ENCODE measurements around the gene PRG3. TPM values are rescaled to one million over a fixed set of nuclear protein-coding genes. Genes with fewer than 3 reads are reported as not detected.
A peak's percentile ranks its signal among the peaks of the same experiment; 100 is the strongest.

PRG3 gene, protein sequence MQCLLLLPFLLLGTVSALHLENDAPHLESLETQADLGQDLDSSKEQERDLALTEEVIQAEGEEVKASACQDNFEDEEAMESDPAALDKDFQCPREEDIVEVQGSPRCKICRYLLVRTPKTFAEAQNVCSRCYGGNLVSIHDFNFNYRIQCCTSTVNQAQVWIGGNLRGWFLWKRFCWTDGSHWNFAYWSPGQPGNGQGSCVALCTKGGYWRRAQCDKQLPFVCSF
- total RNA-seq (ENCODE audit: insufficient read depth, low replicate concordance), result 5.5 TPM

DNA sequence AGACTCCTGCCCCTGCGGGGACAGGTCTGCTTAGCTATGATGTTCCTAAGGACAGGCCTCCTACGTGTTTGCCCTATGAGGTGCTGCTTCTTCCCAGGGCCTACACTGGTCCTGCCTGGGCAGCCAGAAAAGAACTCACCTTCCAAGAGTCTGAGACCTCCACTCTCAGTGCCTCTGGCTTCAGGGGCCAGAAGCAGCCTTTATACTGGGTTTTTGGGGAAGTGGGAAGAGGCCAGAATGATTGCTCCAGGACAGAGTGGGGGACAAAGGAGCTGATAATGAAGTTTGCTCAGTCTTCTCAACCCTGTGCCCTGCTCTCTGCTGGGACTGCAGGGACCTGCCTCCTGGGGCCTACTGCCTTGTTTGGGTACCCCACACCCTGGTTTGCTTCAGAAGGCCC is at the start of gene PRG3:
TSS of gene PRG3 (minus strand) at position 176 of the 400 bp plus-strand sequence. CDS start 442 bp downstream, outside the sequence.
- DNase-seq (ENCODE audit: low spot score), result no peak

DNA sequence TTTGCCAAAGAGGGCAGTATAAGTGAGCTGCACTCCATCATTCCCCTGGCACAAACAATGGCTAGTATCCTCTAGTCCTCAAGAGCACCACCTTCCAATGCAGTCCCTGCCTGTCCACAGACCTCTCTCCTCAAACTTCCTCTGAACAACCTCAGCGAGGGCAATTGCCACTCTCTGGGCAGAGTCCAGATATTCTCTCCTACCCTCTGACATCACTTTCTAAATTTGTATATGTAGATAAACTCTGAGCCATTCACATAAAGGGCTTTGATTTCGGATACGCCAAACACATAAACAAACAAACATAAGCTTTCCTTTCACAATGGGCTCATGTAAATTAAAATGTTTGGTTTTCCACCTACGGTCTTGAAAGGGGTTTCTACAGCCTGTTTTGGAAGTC is 49.0 kb upstream of the PRG3 start:
- no peak for DNase-seq (ENCODE audit: low spot score)

DNA sequence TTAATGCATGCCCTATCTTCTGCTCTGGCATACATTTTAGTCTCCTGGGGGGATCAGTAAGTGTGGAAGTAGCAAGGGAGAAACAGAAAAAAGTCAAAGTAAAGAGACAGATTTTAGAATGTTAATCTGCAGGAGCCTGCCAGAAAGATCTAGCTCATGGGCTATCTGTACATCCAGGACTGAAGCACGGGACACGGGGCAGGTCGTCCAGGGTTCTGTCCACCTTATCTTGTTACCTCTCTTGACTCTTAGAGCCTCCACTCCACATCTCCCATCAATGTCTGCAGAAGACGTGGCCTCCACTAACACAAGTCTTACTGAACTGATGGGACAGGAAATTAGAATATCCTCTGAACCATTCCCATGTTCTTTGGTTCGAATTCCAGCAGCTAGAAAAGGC is 47.7 kb upstream of the PRG3 start:
- DNase-seq (ENCODE audit: low spot score), result no peak

DNA sequence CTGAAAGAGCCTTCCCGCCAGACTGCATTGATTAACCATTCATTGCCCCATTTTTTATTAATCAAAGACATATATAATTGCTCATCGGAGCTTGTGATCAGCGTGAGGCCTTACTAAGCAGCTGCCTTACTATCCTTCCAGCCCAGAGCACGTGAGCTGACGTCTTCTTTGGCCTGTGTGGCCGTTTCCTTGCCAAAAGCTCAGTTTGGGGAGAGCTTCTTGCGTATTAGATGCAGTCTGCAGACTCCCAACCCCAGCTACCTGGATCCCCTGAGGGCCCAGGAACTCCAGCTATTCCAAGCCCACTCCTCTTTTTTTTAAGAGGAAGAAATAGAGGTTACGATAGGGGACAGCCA is 46.8 kb upstream of the PRG3 start:
- DNase-seq (ENCODE audit: low spot score), result no peak

DNA sequence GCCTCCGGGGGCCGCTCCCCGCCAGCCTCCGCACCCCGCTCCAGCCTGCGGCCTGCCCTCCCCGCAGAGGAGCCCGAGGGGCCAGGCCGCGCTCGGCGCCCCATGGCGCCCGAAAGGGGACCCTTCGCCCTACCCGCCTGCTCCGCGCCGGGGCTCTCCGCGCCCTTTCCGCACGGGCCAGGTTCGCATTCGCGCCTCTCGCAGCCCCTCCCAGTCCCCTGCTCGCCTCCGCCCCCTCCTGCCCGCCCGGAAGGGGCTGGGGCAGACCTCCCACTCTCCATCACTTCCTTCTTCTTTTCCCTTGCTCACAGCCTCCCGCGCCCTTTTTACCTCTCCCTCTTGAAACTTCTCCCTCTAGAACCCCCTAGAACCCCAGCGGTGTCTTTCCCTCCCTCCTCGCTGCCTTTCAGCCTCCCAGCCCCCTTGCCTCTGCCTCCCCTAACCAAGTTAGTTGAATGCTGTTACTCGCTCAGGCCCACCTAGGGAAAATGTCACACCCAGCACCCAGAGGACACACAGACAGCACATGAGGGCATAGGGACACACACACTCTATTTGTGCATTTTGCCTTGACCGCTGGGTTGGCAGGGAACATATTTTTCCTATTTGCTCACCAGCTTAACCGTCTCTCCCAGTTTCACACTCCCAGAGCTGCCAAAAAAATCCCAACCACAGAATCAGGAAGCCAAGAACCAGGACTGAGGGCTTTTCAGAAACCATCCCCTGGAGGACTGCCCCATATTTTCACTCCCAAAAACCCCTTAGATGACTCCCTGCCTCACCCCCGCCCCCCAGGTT is 46.2 kb upstream of the PRG3 start, which contains the start of gene SLC43A3:
TSS of gene SLC43A3 (minus strand) at position 193 of the 798 bp plus-strand sequence. CDS start 949 bp downstream, outside the sequence.
- DNase-seq (ENCODE audit: low spot score), result peak; percentile 72

DNA sequence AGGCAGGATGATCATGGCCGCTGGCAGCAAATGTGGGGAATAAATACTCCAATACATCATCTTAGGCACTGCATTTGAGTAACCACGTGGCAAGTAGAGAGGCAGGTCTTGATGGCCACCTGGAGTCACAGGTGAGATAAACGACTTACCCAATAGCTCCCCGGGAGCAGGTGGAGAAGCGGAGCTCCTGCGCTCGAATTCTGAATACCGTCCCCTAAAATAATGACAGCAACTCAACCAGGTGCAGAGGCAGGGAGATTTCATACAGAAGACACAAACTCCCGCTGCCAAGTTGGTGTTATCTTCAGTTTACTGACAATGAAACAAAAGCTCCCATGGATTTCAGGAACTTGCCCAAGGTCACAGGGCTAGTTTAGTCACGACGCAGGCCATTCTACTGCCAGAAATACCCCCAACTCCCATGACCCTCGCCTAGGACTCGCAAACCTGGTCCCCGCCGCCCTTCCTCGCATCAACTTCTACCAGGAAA is 45.5 kb upstream of the PRG3 start:
- DNase-seq (ENCODE audit: low spot score), result no peak

DNA sequence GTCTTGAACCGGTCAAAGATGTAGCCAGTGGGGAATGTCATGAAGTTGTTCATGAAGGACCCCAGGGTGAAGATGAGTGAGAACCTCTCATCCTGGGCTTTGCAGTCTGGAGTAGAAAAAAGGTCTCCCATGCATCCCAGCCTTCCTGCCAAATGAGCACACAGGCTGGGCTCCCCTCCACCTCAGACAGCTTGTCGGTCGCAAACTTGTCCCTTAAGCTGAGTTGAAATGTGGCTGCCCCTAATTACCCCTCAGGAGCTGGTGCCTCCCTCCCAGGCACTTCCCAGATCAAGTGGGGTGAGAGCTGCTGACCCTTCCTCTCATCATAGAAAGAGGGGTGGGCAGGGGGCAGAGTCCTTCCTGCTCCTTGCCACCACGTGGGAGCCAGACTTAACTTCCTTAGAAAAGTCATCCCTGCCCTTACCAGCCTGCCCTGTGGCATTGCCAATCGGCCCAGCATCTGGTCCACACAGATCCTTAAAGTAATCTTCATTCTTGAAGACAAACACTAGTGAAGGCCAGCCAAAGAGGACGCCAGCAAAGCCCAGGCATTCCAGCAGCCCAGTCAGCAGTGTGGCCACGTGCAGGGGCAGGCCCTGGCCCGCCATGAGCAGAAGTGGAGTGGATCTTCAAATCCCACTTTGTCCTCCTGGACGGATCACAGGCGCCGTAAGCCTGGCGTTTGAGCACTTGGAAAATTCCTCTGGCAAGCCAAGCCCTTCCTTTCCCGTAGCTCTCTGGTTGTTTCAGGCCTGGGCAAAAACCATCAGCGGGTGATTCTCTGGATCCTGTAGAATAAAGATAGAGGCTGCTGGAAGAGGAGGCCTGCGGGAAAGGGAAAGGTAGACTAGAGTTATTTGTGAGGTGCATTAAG is 44.9 kb upstream of the PRG3 start:
- DNase-seq (ENCODE audit: low spot score), result peak; percentile 74

DNA sequence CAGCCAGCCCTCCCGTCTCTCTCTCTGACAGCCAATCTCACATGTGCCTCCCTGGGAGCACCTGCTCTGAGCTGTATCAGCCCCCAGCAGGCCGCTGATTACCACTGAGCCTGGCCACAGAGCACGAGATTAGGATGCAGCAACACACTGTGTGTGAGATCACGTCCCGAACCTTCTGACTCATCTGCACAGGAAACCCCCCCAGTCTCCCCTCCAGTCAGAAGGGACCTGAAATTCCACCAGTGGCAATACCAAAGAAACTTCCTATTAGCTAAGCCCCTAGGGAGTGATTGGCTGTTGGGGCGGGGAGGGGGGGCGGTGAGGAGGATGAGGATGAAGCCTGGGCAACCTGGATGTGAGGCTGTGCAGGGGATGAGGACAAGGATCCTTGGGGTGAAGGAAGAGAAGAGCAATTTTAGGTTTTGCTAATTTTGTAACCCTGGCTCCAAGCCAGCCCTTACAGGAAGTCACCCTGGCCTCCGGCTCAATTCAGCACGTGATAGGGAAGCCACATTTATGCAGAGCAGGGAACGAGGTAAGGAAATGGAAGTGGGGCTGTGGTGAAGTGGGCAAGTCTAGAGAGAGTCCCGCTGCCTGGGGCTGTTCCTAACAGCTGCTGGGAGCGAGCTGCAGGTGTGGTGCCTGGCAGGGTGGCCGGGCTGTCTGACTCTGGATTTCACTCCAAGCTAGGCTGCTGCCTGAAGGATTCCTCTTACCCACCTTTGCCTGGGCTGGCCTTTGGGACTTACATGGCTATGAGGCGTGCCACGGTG is 44.0 kb upstream of the PRG3 start:
- DNase-seq (ENCODE audit: low spot score), result peak; percentile 24

DNA sequence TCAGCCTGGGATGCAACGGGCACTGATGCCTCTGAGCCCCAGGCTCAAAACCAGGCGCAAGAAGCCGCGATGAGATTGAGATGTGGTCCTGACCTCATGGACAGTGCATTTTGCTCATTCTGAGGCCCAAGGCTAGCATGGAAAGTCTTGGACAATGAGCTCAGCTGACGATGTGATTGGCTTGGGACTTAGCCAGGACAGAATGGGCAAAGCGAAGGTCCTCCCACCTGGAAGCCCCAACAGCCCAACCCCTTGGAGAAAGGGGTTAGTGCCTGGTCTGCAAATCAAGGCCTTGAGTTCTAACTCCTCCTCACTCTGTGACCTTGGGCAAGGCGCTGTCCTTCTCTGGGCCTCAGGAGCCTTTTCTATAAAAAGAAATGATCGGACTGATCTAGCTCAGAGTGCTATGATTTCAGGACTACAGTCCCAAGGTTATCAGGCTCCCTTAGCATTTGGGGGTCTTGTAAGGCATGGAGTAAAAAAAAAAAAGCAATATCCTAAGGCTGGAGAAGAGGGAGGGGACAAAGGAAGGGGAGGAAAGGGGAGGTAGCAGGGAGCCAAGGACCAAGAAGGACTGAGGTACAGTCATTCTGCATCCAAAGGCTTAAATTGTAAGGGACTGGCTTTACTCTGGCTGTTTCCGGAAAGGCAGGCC is 43.3 kb upstream of the PRG3 start:
- DNase-seq (ENCODE audit: low spot score), result no peak

DNA sequence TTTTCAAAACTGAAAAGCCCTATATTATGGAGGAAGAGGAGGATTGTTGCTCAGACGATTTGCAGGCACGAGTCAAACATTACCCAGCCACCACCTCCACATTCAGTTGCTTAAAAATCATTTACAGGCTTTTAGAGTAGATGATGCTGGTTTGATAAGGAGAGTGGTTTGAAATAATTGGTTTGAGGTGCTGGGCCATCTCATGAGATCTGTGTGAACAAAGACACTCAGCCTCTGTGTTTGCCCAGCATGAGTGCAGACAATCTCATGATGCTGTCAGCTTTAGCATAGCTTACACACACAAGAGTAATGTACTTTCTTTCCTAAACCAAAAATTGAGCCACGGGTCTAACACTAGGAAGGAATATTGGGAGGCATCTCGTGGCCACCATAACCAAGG is 41.7 kb upstream of the PRG3 start:
- DNase-seq (ENCODE audit: low spot score), result no peak

DNA sequence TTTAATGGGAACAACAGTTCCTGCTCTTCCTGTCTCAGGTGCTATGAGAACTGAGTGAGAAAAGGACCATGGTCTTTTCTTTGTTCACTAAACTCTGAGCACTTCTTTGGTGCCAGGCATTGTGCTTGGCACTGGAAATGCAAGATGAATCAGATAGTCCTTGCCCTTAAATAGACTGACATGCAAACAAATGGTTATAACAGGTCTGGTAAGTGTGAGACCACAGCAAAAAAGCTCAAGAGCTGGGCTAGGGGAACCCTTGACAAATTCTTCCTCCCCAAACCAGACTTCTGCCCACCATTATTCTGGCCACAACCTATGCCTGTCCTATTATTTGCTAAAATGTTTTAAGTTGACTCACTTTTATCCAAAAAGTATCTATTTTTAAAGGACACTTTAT is 40.9 kb upstream of the PRG3 start:
- DNase-seq (ENCODE audit: low spot score), result no peak

DNA sequence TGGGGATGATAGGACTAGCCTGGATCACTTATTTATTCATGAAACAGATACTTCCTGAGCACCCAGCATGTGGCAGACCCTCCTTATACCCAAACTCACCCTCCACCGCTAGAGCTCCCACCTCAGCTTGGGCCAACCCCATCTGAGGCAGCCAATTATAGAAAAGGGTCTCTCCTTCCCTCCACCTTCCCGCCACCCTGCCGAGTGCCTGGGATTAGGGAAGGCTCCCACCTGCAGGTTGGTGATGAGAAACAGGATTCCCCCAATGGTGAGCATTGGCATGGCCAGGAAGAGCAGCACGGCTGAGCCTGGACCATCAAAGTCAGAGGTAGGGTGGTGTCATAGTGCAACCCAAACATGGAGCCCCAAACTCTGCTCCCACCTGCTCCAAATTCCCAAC is 40.1 kb upstream of the PRG3 start:
- no peak for DNase-seq (ENCODE audit: low spot score)

DNA sequence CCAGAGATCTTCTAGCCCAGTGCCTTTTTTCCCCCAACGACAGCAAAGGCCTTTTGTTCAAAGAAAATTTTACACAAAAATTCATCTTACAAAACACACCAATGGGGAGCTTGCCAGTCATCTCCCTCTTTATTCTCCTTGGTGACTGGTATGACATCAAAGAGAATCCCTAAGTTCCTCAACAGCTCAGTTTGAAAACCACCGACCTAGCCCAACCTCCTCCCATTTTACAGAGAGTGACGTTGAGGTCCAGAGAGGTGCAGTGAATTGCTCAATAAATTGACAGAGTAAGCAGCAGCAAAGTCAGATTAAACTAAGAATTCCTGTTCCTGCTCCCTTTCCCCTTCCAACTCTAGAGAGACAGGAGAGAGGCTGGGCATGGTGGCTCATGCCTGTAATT is 38.2 kb upstream of the PRG3 start:
- no peak for DNase-seq (ENCODE audit: low spot score)

DNA sequence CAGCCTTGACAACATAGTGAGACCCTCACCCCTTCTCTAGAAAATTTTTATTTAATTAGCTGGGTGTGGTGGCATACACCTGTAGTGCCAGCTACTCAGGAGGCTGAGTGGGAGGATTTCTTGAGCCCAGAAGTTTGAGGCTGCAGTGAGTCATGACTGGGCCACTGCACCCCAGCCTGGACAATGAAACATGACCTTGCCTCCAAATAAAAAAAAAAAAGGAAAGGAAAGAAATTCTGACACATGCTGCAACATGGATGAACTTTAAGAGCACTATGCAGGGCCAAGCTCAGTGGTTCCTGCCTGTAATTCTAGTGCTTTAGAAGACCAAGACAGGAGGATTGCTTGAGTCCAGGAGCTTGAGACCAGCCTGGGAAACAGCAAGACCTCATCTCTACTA is 37.2 kb upstream of the PRG3 start:
- no peak for DNase-seq (ENCODE audit: low spot score)

DNA sequence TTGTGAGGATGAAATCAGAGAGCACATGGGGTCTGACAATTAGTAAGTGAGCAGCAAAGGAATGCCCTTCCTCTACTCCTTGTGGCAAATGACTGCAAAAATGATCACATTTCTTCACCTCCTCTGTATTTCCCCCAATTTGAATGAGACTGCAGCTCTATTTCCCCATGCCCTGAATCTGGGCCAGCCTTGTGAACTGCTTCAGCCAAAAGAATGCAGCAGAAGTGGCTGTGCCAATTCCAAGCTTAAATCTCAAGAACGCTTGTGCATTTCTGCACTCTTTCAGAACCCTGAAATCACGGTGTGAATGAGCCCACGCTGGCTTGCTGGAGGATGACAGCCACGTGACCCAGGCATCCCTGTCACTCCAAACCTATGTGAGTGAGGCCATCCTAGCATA is 36.1 kb upstream of the PRG3 start:
- DNase-seq (ENCODE audit: low spot score), result peak; percentile 71

DNA sequence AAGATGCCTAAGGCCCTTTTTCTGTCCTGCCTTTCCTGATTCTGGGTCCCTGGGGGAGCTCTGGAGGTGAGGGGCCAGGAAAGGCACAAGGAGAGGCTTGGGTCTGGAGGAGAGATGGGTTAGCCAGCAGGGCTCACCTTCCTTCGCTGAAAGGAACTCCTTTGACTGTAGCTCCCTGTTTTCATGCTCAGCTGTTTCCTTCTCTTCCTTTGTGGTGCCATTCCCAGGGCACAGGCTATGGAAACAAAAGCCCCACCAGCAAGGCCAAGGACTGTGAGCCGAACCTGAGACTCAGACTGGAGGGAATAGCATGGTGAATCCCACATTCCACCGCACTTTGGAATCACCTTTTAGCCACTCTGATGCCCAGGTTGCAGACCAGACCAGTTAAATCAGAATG is 35.5 kb upstream of the PRG3 start:
- DNase-seq (ENCODE audit: low spot score), result no peak

DNA sequence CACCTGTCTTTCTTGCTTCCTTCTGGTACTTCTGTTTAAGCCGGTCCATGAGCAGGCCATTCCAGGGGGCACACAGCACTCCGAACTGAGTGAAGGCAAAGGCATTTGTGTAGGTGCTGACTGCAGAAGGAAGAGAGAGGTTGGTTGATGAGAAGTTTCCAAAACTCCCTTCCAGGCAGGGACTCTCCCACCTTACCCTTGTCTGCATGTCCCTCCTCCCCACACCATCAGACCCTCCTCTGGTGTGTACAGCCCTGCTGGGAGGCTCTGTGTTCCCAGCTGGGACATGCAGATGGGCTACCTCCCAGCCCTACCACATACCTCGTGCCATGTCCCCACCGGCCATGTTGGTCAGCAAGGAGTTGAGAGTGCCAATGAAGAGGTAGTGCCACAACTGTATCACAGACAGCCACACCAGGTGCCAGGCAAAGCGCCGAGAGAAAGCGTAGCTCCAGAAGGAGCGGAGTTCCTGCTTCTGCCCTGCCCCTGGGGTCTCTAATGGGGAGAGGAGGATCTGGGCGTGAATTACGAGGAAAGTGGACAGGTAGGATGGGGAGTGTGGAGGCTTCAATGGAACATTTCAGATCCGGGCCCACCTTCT is 33.8 kb upstream of the PRG3 start:
- DNase-seq (ENCODE audit: low spot score), result no peak

DNA sequence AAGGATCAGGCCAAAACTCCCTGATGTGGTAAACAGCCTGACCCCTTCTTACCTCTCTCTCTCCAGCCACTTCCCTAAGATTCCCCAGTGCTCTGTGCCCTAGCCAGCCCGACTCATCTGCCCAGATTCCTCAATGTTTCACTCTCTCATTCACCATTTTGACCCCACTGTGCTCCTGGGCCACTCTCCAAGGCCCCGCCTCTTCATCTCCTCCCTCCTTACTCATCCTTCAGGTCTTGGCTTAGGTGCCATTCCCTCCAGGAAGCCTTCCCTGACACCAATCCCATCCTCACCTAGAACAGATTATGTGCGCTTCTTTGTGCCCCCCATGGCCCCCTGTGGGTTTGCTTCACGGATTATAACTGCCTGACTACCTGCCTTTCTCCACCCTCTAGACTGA is 32.7 kb upstream of the PRG3 start:
- no peak for DNase-seq (ENCODE audit: low spot score)

DNA sequence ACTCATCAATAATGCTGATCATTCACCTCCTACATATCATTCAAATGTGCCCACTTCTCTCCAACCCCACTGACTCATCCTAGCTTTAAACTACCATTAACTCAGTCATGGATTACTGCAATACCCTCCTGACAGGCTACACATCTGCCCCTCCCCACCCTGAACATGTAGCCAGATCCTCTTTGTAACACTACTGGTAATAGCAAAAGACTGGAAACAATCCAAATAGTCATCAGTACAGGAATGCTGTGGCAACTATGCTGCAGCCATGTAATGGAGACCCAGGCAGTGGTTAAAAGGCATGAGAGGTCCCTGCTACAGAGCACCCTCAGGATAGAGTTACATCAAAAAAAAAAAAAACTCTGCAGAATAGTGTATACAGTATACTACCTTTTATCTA is 29.3 kb upstream of the PRG3 start:
- DNase-seq (ENCODE audit: low spot score), result no peak

DNA sequence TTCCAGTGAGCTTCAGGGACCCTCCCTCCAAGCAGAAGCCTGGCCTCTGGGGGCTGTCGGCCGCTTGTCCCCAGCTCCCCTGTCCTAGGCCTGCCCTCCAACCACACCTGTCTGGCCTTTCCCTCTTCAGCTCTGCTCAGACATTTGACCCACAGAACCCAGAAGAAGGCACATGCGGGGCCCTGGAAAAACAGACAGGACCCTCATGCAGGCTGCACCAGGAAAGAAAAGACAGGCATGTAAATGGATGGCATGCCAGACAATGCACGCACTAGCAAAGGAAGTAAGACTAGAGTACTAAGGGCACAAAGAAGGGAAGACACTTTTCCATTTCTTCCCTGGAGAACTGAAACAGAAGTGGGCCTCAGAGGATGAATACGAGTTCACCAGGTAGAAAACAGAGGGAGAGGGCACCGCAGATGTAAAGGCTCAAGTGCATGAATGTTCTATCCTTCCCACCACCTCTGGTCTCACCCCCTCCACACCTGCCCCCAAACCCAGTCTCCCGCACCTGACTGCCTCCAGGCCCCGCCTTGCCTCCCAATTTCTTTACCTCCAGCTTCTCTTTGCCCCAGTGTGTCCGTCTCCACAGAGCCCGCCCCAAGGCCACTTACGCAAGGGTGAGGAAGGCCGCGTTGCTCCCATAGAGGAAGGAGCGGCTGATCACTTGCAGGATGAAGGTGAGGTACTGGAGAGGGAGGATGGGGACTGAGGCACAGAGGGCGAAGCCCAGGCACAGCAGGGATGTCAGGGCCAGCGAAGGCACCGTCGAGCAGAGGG is 28.6 kb upstream of the PRG3 start:
- no peak for DNase-seq (ENCODE audit: low spot score)

All from umbilical cord (tissue), 2 donors.